ENCODE results near the gene PIP5K1C.
A peak's percentile ranks its signal among the peaks of the same experiment; 100 is the strongest.

The PIP5K1C gene

DNA sequence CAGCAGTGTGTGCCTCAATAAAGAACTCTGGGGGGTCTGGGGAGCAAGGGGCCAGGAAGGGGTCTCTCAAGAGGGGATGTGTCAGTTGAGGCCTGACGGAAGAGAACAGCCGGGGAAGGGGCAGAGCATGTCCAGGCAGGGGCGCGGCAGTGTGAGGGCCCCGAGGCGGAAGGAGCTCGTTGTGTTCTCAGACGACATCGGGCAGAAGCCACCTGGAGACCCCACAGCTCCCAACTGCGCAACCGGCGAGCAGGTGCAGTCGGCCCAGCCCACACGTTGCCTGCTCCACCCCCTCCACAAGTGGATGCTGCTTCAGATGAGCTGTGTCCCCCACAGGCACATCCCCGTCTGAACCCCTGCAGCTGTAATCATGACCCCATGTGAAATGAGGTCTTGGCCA, 78.6 kb downstream of the PIP5K1C start:
- DNase-seq = no peak

DNA sequence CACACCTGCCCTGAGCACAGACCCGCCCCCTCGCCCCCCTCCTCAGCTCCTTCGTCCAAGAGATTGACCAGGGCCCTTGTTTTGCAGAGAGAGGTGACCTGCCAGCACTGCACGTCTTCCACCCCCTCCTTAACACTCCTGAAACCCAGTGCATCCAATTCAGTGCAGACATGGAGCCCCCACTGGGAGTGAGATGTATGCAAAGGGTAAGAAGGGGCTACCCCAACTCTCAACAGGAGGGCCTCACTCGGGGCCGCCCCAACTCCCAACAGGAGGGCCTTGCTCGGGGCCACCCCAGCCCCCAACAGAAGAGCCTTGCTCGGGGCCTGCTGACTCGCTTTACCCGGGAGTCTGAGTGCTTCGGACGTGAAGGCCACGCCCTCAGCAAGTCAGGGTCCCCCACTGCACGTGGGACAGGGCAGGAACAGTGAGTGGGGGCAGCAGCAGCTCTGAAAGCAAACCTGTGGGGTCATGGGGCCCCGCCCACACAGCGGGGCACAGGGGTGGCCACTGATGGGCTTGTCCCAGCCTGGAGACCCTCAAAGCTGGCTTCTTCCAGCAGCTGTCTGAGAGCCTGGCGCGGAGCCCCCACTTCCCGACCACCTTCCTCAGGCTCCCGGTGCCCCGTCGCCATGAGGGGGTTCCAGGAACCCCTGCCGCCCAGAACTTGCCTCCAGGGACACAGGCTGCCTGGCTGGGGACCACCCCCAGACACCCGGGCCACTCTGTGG, 79.3 kb downstream of the PIP5K1C start:
- no peak for DNase-seq

DNA sequence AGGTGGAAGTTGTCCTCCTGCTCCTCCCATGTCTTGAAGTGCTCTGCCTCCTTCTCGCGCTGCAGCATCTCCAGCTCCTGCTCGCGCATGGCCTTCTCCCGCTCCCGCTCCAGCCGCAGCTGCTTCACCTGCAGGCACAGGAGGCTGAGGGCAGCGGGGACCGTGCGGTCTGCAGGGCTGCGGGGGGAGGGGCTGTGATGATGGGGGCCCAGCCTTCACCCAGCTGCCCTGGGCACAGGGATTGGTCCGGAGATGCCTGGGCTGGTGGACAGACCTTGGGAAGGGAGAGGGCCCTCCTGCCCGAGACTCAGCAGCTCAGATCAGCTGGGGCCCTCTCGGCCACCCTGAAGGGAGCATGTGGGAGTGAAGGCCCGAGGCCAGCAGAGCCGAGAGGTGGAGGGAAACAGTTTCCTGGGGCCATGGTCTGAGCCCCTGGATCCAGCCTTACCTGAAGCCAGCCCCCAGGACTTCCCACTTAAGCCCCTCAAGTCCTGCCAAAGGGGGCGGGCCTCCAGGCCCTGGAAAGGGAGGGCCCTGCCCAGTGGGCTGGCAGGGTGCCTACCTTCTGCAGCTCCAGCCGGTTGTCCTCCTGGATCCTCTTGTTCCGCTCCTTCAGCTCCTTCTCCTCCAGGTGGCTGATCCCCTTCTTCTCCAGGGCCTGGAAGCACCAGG, 80.0 kb downstream of the PIP5K1C start:
- no peak for DNase-seq

DNA sequence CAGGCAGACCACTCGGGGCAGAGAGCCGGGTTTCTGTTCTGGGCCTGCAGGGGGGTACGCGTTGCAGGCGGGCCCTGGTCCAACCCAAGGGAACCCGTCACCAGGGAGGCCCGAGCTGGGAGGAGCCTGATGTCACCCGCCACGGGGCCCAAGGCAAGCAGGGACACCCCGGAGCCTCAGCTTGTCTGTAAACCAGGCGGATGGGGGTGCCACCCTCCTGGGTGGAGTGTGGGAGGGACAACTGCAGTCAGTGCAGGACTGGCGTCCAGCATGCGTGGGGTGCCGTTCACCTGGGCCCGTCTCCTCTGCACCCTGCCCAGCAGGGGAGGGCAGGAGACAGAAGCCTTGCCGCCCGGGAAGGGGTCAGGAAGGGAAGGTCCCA, 80.6 kb downstream of the PIP5K1C start:
- DNase-seq = no peak

DNA sequence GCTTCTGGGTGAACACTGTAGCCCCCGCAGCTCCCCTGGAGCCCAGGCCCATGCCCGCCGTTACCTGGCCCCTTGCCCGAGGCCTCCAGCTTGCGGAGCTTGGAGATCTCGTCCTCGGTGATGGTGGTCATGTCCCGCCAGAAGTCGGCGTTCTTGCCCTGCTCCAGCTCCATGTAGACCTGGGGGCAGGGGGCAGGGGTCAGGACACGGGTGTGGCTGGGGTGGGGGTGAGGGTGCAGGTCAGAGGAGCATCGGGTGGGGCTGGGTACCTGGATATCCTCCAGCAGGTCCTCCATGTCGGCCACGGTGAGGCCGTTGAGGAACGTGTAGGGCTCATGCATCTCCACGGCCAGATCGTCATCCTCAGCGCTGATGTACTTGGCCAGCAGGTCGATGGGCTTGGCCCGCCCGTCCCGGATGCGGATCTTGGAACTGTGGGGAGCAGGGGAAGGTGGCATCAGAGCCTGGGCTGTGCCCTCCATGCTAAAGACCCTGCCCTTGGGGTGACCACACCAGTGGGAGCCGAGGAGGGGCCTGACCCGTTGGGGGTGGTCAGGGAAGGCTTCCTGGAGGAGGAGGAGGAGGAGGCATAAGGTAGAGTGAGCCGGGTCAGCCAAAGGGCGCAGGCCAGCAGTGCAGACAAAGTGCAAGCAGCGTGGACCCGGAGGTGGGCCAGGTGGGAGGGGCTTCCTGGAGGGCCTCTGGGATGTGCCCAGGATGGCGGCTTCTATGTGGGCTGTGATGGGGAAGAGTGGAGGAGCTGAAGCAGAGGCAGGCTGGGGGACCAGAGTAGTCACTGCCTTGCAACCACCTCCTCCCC, 81.2 kb downstream of the PIP5K1C start:
- no peak for DNase-seq

DNA sequence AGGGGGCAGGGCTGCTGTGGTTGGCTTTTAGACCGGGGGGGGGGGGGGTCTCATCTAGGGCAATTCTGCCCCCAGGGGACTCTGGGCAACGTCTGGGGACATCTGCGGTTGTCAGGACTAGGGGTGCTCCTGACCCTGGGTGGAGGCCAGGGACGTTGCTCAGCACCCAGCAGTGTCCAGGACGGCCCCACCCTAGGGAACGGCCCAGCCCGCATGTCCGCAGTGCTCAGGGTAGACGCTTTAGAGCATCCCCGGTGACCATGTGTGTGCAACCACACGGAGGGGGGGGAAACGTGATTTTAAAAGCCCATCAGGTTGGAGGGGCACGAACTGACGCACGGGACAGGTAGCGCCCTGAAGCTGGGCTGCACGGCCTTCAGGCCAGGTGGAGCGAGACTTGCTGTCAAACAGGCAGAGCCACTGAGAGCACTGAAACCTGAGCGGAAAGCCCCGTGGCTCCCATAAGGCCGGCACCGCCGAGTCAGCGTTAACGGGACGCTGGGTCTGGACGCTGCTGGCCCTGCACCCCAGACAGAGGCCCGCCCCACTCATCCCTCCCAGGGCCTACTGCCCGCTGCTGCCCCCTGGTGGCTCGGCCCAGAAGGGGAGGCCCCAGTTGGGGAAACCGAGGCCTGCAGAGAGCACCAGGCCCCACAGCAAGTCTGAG, 82.0 kb downstream of the PIP5K1C start:
- peak; percentile 16 for DNase-seq

DNA sequence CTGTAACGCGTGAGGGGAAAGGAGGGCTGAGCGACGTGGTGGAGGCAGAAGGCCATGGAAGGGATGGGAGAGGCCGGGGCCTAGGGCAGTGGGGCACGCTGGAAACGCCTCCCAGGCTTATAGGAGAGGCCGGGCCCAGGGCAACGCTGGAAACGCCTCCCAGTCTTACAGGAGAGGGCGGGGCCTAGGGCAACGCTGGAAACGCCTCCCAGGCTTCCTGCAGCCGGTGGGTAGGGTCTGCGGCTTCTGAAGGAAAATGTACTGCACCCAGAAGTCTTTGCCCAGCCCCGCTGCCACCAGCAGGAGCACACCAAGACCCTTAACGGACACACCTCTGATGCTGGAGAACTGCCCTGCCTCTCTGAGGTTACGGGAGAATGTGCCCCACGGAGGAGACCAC, 82.8 kb downstream of the PIP5K1C start:
- DNase-seq = no peak

DNA sequence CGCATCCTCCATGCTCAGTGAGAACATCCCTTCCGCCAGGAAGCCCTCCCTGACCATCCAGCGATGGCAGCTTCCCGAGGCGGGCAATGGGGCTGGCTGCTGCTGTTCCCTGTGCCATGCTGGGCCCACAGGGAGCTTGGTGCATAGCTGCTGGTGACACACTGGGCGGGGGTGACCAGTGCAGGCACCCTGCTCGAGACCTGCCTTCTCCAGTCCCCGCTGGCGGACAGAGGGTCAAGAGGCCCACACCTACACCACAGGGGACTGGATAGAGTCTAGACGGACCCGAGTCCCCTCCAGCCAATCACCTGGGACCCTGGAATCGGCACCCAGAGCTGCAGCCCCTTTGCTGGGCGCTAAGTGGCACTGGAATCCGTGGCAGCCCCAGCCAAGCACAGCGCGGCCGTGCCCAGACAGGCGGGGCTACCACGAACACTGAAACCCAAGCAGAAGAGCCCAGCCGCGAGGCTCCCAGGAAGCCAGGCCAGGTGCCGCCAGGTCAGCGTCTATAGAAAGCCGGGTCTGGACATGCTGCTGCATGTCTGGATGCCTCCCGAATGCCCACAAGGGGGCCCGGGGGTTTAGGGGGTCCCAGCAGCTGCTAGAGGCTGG, 84.6 kb downstream of the PIP5K1C start:
- no peak for DNase-seq

DNA sequence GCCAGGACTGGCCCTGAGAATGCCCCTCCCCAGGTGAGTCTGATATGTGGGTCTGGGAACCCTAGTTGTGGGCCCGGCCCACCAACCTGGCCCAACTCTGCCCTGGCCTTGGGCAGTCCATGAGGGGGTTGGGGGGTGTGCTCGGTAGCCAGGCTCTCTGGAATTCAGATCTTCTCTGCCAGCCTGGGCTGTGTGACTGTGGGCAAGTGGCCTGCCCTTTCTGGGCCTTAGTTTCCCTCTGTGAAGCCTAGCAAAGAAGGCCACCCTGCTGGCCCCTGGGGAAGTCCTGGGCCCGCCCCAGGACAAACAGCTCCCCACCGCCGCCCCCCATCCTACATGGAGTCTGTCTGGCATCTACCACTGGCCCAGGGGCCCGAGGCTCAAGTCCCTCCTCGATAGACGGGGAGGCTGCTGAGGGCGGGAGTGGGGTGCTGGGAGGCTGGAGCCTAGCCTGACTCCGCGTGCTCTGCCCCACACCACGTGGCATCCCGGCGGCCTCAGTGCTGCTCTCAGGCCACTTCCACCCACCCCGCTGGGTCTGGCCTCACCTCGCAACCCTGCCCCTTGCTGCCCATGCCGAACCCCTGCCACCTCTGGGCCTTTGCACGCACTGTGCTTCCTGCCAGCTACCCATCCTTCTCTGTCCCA, 85.3 kb downstream of the PIP5K1C start:
- DNase-seq = no peak

DNA sequence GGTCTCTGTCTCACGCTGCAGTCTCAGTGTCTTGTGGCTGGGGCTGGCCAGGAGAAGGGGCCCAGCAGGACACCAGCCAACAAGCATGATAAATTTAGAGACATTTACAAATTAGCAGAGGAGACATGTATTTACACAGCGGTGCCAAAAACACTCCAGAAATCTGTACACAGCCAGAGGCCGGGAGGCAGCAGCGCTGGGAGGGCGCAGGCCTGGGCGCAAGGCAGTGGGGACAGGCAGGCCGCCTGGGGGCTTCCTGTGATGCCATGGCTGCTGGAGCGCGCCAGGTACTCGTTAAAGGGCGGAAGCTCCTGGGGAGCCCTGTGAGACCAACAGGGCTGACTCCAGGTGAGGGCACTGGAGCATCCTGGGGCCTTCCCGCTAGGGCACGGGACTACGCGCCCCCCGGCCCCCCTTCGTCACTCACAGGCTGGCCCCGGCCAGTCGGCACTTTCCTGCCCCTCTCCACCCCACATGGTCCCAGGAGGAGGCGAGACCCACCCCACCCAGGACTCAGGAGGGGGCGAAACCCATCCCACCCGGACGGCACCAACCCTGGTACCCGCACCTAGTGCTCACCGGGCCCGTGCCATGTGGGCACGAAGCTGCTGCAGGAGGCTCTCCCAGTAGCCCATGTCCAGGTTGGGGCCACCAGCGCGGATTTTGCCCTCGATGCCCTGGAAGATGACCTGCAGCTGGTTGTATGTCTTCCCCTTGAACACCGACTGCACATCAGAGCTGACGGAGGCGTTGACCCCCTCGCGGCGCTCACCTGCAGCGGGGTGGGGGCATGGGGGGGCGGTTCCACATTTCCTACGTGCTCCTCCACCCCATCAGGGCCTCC, 86.2 kb downstream of the PIP5K1C start:
- no peak for DNase-seq

DNA sequence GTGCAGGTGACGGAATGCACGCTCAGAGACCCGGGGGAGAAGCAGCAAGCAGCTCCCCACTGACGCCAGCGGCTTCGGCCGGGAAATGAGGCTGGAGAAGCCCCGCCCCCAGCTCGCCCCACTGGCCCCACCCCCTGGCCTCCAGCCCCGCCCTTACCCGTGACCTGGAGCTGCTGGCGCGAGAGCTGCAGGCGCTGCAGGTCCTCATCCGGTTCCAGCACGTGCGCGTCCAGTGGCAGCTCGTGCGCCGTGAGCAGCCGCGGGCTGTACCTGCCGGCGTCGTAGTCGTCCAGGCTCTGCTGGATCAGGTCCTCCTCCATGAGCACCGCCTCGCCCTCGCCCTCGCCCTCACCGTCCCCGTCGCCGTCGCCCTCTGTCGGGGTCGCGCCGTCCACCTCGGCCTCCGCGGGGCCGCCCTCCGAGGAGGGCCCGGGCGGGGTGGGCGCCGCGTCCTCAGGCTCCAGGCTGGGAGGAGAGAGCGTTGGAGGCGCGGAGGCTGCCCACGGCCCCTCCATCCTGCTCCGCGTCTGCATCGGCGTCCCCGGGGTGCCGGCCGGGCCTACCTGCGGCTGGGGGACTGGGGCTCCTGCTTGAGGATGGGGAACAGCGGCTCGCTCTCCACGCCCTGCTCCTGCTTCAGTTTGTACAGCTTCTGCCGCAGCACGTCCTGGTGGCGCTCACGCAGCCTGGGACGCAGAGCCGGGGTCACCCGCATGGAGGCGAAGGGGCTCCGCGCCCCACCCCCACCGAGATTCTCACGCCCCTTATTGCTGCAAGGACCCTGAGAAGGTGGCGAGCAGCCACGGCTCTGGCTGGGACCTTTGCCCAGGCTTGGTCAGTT, 87.1 kb downstream of the PIP5K1C start:
- no peak for DNase-seq

DNA sequence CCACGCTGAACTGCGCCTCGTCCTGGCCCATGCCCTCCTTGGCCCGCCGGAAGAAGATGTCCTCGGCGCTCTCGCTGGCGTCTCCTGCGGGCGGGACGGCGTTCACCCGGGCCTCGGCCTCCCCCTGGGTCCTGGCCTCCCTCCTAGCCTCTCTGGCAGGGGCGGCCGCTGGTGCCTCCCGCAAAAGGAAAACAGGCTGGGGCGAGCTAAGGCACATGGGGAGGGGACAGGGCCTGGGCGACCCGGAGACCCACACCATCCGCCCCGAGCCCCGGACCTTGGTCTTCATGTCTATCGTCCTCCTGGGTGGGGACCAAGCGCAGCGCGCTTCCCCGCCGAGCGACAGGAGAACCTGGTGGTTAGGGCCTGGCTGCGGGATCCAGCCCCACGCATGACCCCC, 87.9 kb downstream of the PIP5K1C start:
- DNase-seq = no peak

DNA sequence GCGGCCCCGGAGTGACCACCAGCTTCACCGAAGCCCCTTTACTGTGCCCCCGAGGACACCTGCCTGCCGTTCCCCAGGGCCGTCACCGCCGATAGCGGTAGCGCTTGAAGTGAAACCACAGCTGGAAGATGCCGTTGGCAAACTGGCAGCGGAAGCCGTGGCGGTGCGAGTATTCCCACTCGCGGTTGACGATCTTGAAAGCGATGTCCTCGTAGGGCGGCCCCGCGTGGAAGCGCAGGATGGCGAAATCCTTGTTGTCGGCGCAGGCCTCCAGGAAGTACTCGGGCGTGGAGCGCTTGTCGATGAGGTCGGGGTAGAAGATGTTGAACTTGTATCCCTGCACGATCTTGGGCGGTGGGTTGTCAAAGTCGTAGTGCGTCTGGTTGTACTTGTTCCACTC, 88.4 kb downstream of the PIP5K1C start:
- DNase-seq = no peak

DNA sequence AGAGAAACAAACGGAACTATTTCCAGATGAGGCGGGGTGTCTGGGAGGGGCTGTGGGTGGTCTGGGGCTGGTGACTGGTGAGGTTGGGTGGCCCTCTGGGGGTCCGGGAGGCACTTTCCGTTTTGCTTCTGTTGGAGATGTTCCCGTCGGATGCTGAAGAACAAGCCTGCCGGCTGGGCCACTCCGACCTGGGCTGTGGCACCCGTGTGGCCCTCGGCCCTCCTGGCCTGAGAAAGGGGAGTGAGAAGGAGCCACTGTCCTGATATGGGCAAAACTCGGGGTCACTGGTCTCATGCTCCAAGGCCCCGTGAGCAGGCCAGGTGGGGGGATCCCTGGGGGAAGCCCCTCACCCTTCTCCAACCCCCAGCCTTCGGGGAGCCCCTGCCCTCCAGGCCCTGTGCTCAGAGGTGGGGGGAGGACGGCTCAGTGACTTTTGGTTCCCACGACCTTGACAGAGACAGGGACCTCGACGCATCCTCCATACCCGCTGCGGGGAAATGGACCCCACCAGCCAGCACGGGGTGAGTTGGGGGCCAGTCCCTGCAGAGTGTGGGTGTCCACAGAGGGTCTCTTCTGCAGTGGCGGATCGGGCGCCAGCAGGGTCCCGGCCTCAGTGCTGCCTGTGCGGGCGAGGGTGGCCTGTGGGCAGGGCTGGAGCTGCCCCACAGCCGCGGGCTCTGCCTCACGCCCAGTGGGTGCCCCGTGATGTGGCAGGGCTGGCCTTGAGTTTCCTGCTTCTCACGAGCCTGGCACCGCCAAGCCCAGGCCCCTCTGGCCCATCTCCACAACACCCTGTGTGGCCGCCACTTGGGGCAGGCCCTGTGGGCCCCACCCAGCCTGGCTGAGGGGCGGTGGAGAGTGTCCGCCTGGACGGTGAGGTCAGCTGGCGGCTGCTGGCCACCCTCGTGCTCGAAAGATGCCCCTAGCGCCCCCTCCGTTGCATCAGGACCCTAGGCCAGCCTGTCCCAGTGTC, 89.2 kb downstream of the PIP5K1C start:
- DNase-seq = no peak

DNA sequence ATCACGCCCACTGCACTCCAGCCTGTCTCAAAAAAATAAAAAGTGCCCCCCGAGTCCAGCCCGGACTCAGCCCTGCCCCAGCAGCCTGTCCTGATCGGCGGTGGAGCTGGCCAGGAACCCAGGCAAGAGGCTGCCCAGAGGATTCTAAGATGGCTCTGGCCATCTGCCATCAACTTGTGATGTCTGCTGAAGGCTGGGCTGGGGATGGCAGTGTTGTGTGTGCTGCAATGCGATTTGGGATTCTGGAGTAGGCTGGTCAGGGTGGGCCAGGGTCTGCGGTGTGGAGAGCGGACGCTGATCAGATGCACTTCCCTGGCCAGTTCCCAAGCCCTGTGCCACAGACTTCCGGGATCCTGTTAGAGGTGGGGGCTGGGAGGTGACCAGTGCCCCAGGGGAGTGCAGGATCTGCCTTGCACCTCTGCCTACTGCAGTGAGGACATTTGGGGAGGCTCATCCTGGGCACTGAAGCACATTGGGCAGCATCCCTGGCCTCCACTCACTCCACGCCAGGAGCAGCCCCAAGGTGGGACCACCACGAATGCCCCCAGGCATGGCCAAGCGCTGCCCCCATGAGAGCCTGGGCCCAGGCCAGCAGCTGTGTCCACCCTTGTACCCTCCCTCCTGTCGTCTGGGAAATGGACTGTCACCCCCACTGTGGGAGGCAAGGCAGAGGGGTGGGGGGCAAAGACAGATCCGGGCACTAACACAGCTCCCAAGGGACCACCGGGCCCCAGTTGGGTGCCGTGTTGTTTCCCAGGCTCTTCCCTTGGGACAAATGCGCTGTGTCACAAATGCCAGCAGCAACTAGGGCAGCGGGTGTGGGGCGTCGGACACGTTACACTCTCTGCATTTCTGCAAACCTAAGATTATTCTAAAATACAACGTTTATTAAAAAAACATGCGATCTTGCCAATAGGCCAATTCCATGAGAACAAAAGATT, 90.2 kb downstream of the PIP5K1C start:
- DNase-seq = no peak

DNA sequence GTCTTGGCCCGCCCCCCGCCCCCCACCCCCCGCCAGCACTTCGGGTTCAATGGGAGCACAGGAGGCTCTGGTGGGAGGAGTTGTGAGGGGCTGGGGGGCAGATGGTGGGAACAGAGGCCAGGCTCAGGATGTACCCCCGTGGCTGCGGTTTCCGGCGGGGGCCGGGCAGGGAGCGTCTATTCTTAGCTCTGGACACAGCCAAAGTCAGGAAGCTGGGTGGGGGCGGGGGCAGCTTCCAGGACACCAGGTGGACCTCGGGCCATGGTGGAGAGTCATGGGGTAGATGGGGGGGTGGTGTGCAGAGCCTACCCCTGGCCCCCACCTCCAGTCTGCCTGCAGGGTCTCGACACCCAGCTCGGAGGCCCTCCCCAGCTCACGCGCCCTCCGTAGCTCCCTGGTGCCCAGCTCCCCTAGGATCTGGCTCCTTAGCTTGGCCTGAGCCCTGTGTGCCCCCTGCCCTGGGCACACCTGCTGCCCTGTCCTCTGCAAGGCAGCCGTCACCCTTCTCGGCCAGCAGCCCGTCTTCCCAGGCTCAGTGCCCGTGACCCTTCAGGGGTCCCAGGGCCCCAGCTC, 91.4 kb downstream of the PIP5K1C start:
- DNase-seq = no peak

DNA sequence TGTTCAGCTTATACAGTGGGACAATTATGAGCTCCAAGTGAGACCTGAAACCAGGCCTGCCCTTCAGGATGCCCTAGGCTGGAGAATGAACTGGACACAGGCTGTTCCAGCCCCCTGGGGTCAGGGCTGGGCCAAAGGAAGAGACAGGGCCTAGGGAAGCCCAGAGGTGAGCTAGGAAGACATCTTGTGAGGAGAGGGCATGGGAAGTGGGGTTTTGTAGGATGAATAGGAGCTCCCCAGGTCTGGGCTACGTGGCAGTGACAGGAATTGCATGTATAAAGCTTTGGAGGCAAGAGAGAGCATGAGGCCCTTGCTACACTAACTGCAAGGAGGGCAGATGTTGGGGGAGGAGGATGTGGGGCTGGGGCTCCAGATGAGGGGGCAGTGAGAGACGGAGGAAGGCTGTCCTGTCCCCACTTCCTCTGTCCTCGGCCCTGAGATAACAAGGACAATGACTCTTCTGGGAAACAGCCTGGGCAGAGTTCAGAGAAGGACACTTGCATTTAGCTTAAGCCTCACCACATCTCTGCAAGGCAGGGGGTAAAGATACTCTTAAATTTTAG, 92.1 kb downstream of the PIP5K1C start:
- no peak for DNase-seq
